DMS79 treated with DMSO at 0.1 percent for 48 hours (cell line): ENCODE data around the gene CLDN24.

Source experiments
- DNase-seq: peaks from one replicate; lab custom pipeline; 2025; lab: John Stamatoyannopoulos, UW

CLDN24 gene

DNA sequence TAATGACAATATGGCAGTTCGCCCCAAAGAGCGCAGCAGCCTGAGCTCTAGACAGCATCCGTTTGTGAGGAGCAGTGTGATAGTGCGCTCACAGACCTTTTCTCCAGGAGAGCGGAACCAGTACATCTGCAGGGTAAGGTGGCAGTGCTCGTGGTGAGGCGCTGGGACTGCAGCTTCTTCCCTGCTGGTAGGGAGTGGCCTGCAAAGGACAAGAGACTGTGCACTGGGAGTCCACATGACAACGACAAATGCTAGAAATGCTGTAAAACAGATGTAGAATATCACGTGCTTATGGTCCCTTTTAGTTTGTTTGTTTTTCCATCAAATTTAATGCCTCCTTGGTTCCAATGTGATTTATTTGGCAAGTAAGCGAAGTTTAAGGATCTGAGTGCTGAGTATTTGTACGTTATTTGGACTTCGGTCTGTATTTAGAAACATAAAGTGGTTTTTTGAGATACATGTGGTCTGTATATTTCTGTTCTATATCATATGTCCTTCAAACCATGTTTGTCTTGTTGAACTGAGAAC lies 37.9 kb downstream of the CLDN24 start:
- DNase-seq, result peak; percentile 39

GRCh38 chr4:183276106-183276505 lies 46.1 kb downstream of the CLDN24 start:
- DNase-seq, result no peak

- DNase-seq, result no peak
Observed at GRCh38 chr4:183272384-183272783, 49.8 kb downstream of the CLDN24 start.
